Measurements from ENCODE around the gene IRS2.
"Not testable (repeated sequence)": the region's sequence is repeated elsewhere in the genome, so short reads cannot be mapped to it uniquely, and the experiment has no call there.

Gene IRS2, protein sequence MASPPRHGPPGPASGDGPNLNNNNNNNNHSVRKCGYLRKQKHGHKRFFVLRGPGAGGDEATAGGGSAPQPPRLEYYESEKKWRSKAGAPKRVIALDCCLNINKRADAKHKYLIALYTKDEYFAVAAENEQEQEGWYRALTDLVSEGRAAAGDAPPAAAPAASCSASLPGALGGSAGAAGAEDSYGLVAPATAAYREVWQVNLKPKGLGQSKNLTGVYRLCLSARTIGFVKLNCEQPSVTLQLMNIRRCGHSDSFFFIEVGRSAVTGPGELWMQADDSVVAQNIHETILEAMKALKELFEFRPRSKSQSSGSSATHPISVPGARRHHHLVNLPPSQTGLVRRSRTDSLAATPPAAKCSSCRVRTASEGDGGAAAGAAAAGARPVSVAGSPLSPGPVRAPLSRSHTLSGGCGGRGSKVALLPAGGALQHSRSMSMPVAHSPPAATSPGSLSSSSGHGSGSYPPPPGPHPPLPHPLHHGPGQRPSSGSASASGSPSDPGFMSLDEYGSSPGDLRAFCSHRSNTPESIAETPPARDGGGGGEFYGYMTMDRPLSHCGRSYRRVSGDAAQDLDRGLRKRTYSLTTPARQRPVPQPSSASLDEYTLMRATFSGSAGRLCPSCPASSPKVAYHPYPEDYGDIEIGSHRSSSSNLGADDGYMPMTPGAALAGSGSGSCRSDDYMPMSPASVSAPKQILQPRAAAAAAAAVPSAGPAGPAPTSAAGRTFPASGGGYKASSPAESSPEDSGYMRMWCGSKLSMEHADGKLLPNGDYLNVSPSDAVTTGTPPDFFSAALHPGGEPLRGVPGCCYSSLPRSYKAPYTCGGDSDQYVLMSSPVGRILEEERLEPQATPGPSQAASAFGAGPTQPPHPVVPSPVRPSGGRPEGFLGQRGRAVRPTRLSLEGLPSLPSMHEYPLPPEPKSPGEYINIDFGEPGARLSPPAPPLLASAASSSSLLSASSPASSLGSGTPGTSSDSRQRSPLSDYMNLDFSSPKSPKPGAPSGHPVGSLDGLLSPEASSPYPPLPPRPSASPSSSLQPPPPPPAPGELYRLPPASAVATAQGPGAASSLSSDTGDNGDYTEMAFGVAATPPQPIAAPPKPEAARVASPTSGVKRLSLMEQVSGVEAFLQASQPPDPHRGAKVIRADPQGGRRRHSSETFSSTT (N-terminal part only)

DNA sequence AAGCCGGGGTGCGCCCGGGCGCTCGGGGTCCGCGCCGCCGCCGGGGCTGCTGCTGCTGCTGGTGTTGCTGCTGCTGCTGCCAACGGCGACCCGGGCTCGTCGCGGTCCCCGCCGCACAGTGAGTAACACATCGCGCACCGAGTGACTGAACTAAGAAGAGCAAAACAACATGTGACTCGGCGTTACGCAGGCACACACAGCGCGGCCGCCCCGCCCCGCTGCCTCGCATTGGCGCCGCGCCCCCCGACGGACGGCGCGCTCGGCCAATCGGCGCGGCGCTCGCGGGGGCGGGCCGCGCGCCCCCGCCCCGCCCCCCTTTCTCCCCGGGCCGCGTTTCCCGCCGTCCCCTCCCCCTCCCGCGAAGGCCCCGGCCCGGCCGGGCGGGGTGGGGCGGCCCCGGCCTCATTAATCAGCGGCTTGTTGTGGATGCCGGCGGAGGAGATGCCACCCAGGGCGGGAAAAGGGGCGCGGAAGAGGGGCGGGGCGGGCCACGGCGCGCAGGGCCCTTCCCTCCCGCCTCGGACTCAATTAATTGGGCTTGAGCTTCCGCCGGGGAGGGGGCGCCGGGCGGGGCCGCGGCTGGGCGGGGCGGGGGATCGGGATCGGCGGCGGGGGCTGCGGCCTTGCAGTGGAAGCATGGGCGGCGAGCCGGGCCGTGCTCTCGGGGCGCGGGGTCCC, at the start of gene IRS2:
Gene IRS2, minus strand, starts transcription at position 127 of the 678 bp plus-strand sequence. CDS start 530 bp downstream, outside the sequence.
- DNase-seq = peak; percentile 53

DNA sequence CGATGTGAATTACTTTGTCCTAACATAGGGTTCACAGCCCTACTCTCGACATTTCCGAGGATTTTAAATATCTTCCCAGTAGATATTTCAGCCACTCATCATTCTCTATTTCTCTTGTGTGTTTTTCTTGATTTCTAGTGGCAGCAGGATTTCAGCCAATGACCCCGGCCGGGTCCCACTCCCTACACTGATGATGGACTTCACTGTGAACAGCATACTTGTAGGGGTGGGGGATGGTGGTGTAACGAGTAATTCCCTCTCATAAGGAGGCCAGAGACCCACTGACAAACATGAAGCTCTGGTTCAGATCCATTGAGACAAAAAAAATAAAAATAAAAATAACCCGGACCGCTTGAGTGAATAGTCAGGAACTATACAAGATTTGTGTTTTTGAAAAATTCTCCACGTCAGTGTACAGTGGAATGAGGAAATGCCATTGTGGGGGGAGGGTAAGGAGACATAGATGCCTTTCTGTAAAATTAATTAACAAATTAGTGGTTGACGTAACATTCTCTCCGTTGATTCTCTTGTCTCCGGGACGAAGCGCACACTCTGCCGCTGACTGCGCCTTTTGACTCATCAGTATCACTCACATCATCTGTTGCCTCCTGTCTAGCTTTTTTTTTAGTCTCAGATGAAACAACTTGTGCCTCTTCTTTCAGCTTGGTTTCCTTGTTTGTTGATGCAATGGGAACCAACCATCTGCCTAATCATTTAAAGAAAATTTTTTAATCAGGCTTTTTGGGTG, 48.8 kb upstream of the IRS2 start:
- DNase-seq = peak; percentile 15

DNA sequence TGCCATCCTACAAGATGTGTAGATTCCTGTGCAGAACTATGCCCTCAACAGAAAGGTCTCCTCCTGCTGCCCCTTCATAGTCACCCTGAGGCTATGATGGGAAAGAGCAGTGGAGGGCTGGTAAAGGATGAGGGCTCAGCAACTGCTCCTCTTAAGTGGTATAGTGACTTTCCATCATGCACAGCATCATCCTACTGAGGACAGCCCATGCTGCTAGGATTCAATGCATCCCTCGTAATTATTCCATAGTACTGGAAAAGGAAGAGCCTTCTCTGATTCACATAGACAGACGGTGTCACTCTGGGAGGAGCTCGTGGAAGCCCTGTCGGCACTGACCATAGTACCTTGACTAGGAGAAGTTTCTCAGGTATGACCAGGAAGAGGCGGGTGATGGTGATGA, 47.6 kb upstream of the IRS2 start:
- no peak for DNase-seq

DNA sequence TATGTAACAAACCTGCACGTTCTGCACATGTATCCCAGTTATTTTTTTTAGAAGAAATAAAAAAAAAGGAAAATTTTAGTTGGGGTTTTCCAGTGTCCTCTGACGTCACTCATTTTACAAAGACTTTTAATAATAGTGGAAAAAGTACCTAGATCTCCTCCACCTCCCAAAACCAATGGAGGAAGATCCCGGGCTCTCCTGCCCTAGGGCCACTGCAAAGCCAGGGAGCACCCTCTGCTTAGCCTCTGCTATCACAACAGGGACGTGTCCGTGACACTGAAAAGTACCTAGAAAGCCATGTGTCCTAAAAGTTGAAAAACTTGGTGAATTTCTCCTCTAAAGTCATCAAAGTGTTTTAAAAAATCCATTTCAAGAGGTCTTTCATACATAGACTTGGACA, 46.7 kb upstream of the IRS2 start:
- DNase-seq = no peak

DNA sequence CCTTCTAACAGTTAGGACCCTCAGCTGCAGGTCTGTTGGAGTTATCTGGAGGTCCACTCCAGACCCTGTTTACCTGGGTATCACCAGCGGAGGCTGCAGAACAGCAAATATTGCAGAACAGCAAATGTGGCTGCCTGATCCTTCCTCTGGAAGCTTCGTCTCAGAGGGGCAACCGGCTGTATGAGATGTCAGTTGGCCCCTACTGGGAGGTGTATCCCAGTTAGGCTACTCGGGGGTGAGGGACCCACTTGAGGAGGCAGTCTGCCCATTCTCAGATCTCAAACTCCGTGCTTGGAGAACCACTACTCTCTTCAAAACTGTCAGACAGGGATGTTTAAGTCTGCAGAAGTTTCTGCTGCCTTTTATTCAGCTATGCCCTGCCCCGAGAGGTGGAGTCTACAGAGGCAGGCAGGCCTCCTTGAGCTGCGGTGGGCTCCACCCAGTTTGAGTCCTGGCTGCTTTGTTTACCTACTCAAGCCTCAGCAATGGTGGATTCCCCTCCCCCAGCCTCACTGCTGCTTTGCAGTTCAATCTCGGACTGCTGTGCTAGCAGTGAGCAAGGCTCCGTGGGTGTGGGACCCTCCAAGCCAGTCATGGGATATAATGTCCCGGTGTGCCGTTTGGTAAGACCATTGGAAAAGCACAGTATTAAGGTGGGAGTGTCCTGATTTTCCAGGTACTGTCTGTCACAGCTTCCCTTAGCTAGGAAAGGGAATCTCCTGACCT, 42.4 kb upstream of the IRS2 start:
- DNase-seq = not testable (repeated sequence)

DNA sequence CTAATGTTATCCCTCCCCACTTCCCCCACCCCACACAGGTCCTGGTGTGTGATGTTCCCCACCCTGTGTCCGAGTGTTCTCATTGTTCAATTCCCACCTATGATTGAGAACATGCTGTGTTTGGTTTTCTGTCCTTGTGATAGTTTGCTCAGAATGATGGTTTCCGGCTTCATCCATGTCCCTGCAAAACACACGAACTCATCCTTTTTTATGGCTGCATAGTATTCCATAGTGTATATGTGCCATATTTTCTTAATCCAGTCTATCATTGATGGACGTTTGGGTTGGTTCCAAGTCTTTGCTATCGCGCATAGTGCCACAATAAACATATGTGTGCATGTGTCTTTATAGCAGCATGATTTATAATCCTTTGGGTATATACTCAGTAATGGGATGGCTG, 36.8 kb upstream of the IRS2 start:
- DNase-seq = not testable (repeated sequence)

DNA sequence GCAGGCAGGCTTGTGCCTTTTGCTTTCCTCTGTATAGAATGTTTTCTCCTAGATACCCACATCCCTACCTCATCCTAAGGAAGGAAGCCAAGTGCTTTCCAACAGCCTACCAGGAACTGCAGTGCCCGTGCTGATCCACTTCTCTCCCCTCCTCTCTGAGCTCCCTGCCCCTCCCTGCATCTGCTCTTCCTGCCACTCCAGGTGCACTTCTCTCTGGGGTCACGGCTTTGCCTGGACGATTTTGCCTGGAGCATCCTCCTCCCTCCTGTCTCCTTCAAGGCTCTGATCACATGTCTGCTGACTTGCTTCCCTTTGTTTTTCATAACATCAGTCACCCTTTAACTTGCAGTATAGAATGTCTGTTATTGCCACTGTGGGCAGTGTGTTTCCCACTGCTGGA, 34.7 kb upstream of the IRS2 start:
- no peak for DNase-seq

DNA sequence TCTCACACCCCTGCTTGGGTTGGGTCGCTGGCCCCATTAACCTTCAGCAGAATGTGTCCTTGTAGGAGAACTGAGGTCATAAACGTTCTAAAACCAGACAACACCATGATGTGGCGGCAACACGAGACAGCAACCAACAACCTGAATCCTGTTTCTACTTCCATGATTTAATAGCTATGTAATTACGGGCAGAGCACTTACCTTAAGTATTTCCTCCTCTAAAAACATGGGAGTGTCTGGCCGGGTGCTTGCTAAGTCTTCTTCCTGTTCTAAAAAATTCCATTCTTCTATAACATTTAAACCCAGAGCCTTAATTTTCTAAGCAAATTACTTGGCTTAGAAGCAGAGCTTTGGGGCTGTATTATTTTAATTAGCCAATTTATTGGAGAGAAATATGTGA, 33.5 kb upstream of the IRS2 start:
- no peak for DNase-seq

DNA sequence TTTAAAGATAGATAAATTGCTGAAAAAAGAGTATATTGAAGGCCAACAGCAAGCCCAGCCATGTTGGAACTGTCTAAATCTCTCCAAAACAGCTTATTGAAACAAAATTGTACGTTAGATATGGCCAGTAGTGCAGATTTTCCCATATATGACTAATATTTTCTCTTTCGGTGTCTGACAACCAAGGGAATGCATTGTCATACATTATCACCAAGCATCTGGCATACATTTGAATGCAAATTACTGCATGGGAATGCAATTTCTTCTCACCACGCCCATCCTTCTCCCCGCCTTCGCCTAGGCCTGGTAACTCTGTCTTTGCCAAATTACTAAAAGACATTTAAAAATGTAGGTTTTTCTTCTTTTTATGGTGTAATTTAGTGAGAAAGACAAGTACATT, 32.5 kb upstream of the IRS2 start:
- DNase-seq = no peak

DNA sequence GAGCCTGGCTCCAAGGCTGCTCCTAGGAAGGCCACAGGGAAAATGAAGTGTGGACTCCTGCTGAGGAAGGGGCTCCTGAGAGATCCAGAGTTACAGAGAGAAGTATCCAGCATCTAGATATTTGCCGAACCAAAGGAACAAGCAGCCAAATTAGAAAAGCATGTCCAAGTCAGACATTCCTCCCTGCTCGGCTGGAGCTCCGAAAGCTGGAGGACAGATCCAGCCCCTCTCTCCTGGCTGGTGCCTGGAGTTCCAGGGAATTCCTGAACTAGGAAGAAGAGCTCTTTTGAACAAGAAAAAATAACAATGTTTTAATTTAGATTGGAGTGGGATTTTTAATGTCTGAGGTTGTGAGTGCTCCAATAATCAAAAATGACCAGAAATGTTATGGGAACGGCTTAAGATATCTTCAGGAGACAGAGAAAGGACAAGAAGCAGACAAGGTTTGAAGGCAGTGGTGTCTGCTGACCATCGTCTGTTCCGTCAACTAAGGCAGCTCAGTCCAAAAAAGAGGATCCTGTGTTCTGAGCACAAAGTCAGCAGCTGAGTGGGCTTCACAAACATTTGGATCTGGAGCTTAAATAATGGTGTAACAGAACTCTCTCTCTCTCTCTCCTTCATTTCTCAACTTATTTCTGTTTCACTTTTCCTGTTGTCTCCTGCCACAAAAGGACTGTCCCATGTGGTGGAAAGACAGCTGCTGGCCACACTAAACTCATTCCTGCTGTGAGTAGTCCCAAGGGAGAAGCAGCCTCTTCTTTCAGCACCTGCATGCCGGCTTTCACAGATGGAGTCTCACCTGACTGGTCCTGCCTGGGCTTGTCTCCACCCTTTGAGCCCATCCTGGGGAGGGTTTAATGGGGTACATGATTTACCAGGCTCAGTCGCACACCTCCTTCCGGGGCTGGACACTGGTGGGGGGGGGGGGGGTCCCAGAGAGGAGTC, 31.5 kb upstream of the IRS2 start:
- no peak for DNase-seq

DNA sequence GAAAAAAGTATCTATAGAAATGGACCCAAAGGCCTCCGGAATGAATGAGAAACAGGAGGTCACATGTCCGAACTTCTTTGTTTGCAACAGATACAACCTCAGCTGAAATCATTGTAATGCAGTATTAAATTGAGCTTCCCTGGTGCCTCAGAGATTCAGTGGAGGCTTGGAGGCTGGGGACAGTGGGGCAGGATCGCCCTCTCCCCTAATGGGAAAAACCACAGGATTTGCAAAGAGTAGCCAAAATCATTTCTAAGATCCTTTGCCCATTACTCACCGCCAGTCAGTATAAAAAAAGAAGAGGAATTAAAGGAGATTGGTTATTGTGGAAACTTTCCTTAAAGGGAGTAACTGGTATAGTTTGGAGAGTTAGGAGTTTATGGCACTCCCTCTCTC, 30.4 kb upstream of the IRS2 start:
- DNase-seq = no peak

DNA sequence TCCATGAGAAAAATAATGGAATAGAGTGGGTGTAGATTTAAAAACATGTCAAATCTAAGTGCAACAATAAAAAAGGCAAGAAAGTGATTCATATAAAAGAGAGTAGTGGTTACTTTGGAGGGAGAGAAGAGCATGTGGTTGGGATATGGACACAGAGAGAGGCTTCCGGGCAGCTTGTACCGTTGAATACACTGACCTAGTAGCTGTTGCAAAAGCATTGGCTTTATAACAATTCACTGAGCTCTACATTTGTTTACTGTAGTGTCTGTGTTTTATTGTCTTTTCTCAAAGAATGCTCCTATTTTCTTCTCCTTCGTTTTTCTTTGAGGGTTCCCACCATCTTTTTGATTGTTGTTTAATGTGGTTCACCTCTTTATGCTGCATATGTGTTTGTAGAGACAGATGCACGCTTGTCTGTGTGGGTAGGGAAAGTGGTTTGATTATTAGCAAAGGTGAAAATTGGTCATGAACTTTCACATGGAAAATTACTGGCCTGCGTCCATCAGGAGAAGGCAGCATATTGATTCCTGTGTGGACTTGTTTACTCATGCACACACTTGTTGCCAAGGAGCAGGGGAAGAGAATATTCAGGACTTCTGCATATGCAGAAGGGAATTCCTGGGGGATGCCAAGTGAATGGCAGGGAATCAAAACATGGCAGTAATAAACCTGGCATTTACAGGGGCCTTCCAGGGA, 29.9 kb upstream of the IRS2 start:
- DNase-seq = no peak

DNA sequence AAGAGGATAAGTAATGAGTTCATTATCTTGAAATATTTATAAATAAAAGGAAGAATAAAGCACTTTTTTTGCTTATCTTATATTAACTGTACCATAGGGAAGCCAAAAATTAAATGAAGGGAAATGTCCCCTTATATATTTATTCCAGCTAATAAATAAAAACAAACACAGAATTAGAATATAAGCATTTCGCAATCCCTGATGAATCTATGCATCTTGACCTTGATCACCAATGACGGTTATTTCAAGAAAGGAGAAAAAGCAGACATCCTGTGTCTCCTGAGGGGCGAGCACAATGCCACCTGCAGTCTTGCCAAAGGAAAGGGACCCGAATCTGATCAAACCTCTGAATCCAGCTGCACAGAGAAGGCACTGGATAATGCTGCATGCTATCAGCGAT, 29.3 kb upstream of the IRS2 start:
- DNase-seq = no peak

DNA sequence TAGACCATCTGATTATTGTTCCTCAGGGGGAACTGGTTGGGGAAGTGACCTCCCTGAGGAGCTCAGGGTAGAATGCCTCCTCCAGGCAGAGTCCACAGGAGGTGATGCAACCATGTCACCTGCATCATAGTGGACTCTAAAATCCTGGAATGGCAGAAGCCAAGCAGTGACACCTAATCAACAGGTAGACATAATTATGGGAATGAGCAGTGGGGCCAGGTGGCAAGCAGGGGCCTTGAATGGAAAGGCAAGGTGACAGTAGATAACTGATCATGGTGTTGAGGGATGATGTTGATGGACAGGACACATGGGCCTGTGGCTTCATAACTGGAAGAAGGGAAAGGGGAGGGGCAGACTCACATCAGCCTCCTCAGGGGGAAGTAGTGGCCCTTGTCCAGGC, 27.3 kb upstream of the IRS2 start:
- no peak for DNase-seq

DNA sequence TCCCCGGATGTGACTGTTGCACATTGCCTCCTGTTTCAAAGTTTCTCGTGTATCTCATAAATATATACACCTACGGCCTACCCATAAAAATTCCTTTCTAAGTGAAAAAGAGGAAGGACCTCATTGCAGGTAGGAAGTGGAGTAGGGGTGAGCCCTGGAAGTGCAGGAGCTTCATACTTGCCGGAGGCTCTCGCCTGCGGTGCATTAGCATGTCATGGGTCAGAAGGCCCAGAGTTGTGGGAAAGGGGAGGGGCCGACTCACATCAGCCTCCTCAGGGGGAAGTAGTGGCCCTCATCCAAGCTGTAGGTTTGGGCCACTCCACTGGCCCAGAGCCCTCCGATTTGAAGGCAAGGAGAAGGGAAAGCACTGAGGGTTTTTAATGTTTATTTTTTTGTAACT, 26.0 kb upstream of the IRS2 start:
- DNase-seq = no peak

DNA sequence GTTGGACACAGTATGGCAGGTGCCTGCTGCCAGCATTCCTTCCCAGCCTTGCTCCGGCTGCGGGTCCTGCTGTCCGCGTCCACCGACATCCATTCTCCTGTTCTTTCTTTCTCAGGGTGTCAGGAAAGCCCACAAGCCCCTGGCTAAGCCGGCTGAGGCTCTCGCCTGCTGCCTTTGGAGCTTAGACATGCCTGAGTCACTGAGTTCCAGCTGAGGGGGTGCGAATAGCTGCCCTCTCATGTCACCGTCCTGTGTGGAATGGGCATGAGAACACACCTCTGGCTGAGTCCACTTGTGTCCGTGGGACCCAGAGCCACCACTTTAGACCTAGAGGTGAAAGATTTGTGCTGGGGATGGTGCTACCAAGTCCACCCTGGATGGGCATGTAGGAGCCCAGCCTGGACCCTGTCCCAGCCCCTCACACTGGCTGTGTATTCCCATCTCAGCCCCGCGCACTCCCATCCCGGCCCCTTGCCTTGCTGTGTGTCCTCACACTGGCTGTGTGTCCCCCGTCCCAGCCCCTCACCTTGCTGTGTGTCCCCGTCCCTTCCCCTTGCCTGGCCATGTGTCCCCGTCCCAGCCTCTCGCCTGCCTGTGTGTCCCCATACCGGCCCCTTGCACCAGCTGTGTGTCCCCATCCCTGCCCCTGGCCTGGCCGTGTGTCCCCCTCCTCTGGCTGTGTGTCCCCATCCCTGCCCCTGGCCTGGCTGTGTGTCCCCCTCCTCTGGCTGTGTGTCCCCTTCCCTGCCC, 24.6 kb upstream of the IRS2 start:
- DNase-seq = no peak

DNA sequence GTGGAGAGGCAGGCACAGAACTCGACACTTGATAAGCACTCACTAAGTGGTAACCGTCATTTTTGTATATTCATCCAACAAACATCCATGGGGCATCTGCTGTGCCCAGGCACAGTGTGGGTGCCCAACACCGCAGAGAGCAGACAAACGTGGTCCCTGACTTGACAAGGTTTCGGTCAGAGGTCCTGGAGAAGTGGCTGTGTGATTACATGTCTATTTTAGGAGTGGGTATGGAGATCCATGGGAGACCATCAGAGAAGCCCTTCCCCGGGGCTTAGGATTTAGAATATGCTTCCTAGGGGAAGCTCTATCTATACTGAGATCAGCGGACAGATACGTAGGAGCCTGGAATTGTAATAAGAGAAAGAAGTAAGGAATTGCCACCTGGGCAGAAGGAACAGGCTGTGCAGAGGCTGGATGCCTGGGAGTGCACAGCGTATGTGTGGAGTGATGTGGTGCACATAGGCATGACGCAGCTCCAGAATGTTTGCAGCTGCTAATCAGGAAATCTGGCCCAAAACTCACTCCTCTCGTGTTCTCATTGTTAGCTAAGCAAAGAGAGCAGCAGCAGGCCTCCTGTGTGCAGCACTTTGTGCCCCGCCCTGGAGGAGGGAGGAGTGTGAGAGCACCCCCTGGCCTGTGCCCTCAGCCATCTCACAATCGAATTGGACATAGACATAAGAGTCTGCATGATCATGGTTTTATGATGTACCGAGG, 23.0 kb upstream of the IRS2 start:
- DNase-seq = no peak

DNA sequence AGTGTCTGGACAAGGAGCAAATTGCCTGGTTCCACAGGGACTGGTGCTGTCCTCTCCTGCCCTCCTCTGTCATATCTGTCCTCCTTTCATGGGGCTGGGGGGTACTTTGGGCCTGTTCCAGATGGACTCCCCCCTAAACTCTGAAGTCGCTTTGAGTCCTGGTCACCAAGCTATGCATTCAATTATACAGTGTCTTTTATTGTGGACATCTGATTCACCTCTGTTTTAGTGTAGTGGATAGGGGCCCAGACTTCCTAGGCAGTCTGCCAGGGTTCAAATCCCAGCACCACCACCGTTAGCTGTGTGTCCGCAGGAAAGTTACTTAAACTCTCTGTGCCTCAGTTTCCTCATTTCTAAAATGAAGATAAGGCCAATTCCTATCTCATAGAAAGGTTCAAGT, 21.0 kb upstream of the IRS2 start:
- DNase-seq = no peak
